WTC11 (cell line): Measurements from ENCODE around the gene ELOVL5. TPM values are rescaled to one million over a fixed set of nuclear protein-coding genes. Genes with fewer than 3 reads are reported as not detected.
A peak's percentile ranks its signal among the peaks of the same experiment; 100 is the strongest.

Experiments used
- ATAC-seq: fragments of 200-7000 bp; cut with Tn5 transposase; 2 replicates; pipeline ENCODE4 v1.10.0; 2021; ENCODE audit warnings: mild to moderate bottlenecking, moderate library complexity
- CTCF ChIA-PET: fragments of 300-600 bp; sonication (Branson Sonifier 250); formaldehyde crosslinking; loops from one replicate; lab custom pipeline; 2021; ENCODE audit warnings: antibody characterized with exemption; lab: Charles Lee
- POLR2A ChIA-PET: fragments of 350-600 bp; sonication (Branson Sonifier 250); formaldehyde crosslinking; loops from one replicate; lab custom pipeline; 2021; ENCODE audit warnings: antibody characterized with exemption; lab: Charles Lee
- DNase-seq: peaks from one replicate; pipeline ENCODE4 v3.0.0; 2021; ENCODE audit warnings: low spot score
- H3K27ac Mint-ChIP-seq: 2 replicates; pipeline ENCODE4 v1.8.0; 2021; ENCODE audit warnings: mixed read lengths
- H3K27me3 Mint-ChIP-seq: 2 replicates; pipeline ENCODE4 v1.8.0; 2021; ENCODE audit warnings: low read depth, mild to moderate bottlenecking, moderate library complexity, mixed read lengths
- H3K36me3 Mint-ChIP-seq: 2 replicates; pipeline ENCODE4 v1.8.0; 2021; ENCODE audit warnings: mixed read lengths
- H3K4me1 Mint-ChIP-seq: 2 replicates; pipeline ENCODE4 v1.8.0; 2022; ENCODE audit warnings: mixed read lengths
- H3K4me3 Mint-ChIP-seq: 2 replicates; pipeline ENCODE4 v1.8.0; 2021; ENCODE audit warnings: mild to moderate bottlenecking, moderate library complexity, mixed read lengths
- H3K9me3 Mint-ChIP-seq: 2 replicates; pipeline ENCODE4 v1.8.0; 2021; ENCODE audit warnings: mixed read lengths
- CBFB ChIP-seq: sonication (generic); formaldehyde crosslinking; IDR thresholded peaks from 2 replicates; pipeline ENCODE4 v1.8.1; 2022; ENCODE audit warnings: mild to moderate bottlenecking, low read depth, missing genetic modification reagents
- FOXJ3 ChIP-seq: sonication (generic); formaldehyde crosslinking; IDR thresholded peaks from 2 replicates; pipeline ENCODE4 v1.9.0; 2021; ENCODE audit warnings: missing genetic modification reagents, mild to moderate bottlenecking, borderline replicate concordance
- GABPB1 ChIP-seq: sonication (generic); formaldehyde crosslinking; IDR thresholded peaks from 2 replicates; pipeline ENCODE4 v1.8.1; 2023; ENCODE audit warnings: mild to moderate bottlenecking, missing genetic modification reagents
- GTF2I ChIP-seq: fragments of 250-450 bp; sonication (Bioruptor Pico); conservative IDR thresholded peaks from 2 replicates; pipeline ENCODE4 v1.4.0; 2021; ENCODE audit warnings: mild to moderate bottlenecking
- MXD4 ChIP-seq: fragments of 250-450 bp; sonication (Bioruptor Pico); IDR thresholded peaks from 2 replicates; pipeline ENCODE4 v1.8.0; 2021; ENCODE audit warnings: mild to moderate bottlenecking, moderate library complexity, borderline replicate concordance
- MYBL2 ChIP-seq: sonication (generic); formaldehyde crosslinking; IDR thresholded peaks from 2 replicates; pipeline ENCODE4 v1.8.1; 2023; ENCODE audit warnings: mild to moderate bottlenecking, moderate library complexity, missing genetic modification reagents
- NR1H2 ChIP-seq: sonication (generic); formaldehyde crosslinking; IDR thresholded peaks from 2 replicates; pipeline ENCODE4 v1.9.0; 2021; ENCODE audit warnings: mild to moderate bottlenecking, moderate library complexity, missing genetic modification reagents
- PRRX2 ChIP-seq: fragments of 250-450 bp; sonication (Bioruptor Pico); IDR thresholded peaks from 2 replicates; pipeline ENCODE4 v1.8.0; 2021; ENCODE audit warnings: mild to moderate bottlenecking
- SMAD4 ChIP-seq: sonication (generic); formaldehyde crosslinking; IDR thresholded peaks from 2 replicates; pipeline ENCODE4 v1.8.0; 2022; ENCODE audit warnings: mild to moderate bottlenecking, missing genetic modification reagents
- TCF7 ChIP-seq: sonication (generic); formaldehyde crosslinking; IDR thresholded peaks from 2 replicates; pipeline ENCODE4 v1.8.0; 2022; ENCODE audit warnings: mild to moderate bottlenecking, low read depth, missing genetic modification reagents, moderate library complexity
- TEAD4 ChIP-seq: sonication (generic); formaldehyde crosslinking; IDR thresholded peaks from 2 replicates; pipeline ENCODE4 v1.8.0; 2022; ENCODE audit warnings: mild to moderate bottlenecking, missing genetic modification reagents
- ZNF317 ChIP-seq: sonication (generic); formaldehyde crosslinking; IDR thresholded peaks from 2 replicates; pipeline ENCODE4 v1.8.1; 2023; ENCODE audit warnings: low read depth, mild to moderate bottlenecking, moderate library complexity, missing genetic modification reagents, borderline replicate concordance
- total RNA-seq: library from RNA; stranded (reverse); gene quantifications from 3 replicates; pipeline ENCODE4 v1.2.3, GENCODE V29; 2021
- TF ChIP-seq, protein P1 (sequence below): sonication (generic); formaldehyde crosslinking; IDR thresholded peaks from 2 replicates; pipeline ENCODE4 v1.8.1; 2022; ENCODE audit warnings: low read depth, missing genetic modification reagents, borderline replicate concordance
- TF ChIP-seq, protein P2 (sequence below): sonication (generic); formaldehyde crosslinking; conservative IDR thresholded peaks from 2 replicates; pipeline ENCODE4 v1.8.1; 2022; ENCODE audit warnings: mild to moderate bottlenecking, missing genetic modification reagents
- TF ChIP-seq, protein P3 (sequence below): sonication (generic); formaldehyde crosslinking; IDR thresholded peaks from 2 replicates; pipeline ENCODE4 v1.8.0; 2022; ENCODE audit warnings: mild to moderate bottlenecking, missing genetic modification reagents
- TF ChIP-seq, protein P4 (sequence below): fragments of 250-450 bp; sonication (Bioruptor Pico); IDR thresholded peaks from 2 replicates; pipeline ENCODE4 v1.9.0; 2021; ENCODE audit warnings: mild to moderate bottlenecking, borderline replicate concordance
- TF ChIP-seq, protein P5 (sequence below): sonication (generic); formaldehyde crosslinking; IDR thresholded peaks from 2 replicates; pipeline ENCODE4 v1.8.1; 2023; ENCODE audit warnings: mild to moderate bottlenecking, missing genetic modification reagents, moderate library complexity

Gene ELOVL5
- total RNA-seq, 1 experiment from 2014 or later: 122 TPM

DNA sequence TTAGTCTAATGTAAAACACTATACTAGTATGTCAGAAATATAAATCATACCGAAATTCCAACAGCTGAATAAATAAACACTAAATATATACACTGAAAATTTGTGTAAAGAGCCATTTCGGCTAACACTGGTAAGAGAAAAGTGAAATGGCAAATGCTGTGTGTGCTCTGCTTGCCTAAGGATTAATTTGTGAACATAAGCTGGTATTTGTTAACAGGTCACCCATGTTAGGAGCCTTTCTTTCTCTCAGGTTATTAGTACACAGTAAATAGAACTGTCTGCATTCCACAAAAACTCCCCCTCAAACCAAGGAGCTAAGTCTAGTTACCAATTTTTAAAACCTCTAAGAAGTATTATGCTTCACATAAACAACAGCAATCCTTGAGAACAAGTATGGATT is 27.0 kb downstream of the ELOVL5 start:
- no peak overlapping the region for H3K27ac Mint-ChIP-seq
- DNase-seq: no peak
- no peak overlapping the region for H3K4me3 Mint-ChIP-seq
- peaks cover 35% of the 10 kb centered on the region for H3K4me1 Mint-ChIP-seq
- ATAC-seq: no peak
- H3K9me3 Mint-ChIP-seq: no peaks in the 10 kb centered on the region
- H3K36me3 Mint-ChIP-seq: peaks cover 4% of the 10 kb centered on the region; the same call in 1 of the 2 replicates
- H3K27me3 Mint-ChIP-seq: no peaks in the 10 kb centered on the region
- ChIA-PET CTCF (interaction anchor here (0.9 kb wide), 2 partner anchors 20 to 28 kb away, joined by 3 read pairs; no protein-coding TSS in a partner anchor), POLR2A (no interaction called here)
- TF ChIP-seq GABPB1 (CRISPR knock-in tag) (0 out of 2 replicates have a peak, but pooled peaks have one; percentile 13), PRRX2 (CRISPR knock-in tag) (no peak)

DNA sequence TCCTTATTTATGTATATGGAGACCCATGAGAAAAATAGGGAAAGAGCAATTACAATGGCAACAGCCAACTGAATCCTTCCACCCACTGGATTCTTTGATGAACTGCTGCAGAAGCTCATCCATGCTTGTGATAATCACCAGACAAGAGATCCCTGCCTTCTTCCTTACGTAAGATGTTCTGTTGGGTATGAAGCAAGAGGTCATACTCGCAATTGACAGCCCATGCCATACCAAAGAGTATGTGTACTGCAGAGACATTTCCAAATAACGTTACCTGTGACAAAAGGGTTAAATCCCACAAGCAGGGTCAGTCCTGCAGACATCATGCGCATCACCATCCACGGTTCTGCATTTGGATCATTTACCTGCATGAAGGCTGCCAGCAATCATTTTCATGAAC is 27.8 kb downstream of the ELOVL5 start:
- Mint-ChIP-seq H3K4me1 (peaks cover 28% of the 10 kb centered on the region), H3K27ac (no peak overlapping the region; the same call in 1 of the 2 replicates), H3K27me3 (no peaks in the 10 kb centered on the region), H3K36me3 (peaks cover 4% of the 10 kb centered on the region; the same call in 1 of the 2 replicates), H3K9me3 (no peaks in the 10 kb centered on the region), H3K4me3 (no peak overlapping the region)
- ATAC-seq (no peak), DNase-seq (no peak)
- ChIA-PET CTCF (no interaction called here), POLR2A (no interaction called here)
- TF ChIP-seq FOXJ3 (CRISPR knock-in tag) (no peak), NR1H2 (no peak)
- TF ChIP-seq, protein P1, sequence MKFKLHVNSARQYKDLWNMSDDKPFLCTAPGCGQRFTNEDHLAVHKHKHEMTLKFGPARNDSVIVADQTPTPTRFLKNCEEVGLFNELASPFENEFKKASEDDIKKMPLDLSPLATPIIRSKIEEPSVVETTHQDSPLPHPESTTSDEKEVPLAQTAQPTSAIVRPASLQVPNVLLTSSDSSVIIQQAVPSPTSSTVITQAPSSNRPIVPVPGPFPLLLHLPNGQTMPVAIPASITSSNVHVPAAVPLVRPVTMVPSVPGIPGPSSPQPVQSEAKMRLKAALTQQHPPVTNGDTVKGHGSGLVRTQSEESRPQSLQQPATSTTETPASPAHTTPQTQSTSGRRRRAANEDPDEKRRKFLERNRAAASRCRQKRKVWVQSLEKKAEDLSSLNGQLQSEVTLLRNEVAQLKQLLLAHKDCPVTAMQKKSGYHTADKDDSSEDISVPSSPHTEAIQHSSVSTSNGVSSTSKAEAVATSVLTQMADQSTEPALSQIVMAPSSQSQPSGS: no peak
- TF ChIP-seq, protein P2, sequence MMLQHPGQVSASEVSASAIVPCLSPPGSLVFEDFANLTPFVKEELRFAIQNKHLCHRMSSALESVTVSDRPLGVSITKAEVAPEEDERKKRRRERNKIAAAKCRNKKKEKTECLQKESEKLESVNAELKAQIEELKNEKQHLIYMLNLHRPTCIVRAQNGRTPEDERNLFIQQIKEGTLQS (CRISPR knock-in tag): no peak

DNA sequence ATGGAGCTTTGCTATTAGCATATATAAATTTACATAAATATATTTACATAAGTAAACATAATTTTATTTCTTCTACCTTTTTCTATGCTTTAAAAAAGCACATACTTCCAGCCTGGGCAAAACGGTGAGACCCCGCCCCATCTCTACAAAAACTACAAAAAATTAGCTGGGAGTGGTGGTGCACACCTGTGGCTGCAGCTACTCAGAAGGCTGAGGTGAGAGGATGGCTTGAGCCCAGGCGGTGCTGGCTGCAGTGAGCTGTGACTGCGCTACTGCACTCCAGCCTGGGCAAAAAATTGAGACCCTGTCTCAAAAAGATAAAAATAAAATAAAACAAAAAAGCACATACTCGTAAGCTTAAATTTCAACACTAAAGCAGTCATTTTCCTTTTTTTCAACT is 30.3 kb downstream of the ELOVL5 start:
- H3K4me1 Mint-ChIP-seq: peaks cover 38% of the 10 kb centered on the region
- DNase-seq (no peak), ATAC-seq (no peak)
- TF ChIP-seq CBFB (CRISPR knock-in tag): no peak
- TF ChIP-seq, protein P3, sequence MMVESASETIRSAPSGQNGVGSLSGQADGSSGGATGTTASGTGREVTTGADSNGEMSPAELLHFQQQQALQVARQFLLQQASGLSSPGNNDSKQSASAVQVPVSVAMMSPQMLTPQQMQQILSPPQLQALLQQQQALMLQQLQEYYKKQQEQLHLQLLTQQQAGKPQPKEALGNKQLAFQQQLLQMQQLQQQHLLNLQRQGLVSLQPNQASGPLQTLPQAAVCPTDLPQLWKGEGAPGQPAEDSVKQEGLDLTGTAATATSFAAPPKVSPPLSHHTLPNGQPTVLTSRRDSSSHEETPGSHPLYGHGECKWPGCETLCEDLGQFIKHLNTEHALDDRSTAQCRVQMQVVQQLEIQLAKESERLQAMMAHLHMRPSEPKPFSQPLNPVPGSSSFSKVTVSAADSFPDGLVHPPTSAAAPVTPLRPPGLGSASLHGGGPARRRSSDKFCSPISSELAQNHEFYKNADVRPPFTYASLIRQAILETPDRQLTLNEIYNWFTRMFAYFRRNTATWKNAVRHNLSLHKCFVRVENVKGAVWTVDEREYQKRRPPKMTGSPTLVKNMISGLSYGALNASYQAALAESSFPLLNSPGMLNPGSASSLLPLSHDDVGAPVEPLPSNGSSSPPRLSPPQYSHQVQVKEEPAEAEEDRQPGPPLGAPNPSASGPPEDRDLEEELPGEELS: no peak
- ChIA-PET CTCF (no interaction called here), POLR2A (no interaction called here)
- H3K36me3 Mint-ChIP-seq: peaks cover 4% of the 10 kb centered on the region; the same call in 1 of the 2 replicates
- H3K9me3 Mint-ChIP-seq: no peaks in the 10 kb centered on the region
- H3K27me3 Mint-ChIP-seq: no peaks in the 10 kb centered on the region
- H3K27ac Mint-ChIP-seq: no peak overlapping the region
- no peak overlapping the region for H3K4me3 Mint-ChIP-seq

DNA sequence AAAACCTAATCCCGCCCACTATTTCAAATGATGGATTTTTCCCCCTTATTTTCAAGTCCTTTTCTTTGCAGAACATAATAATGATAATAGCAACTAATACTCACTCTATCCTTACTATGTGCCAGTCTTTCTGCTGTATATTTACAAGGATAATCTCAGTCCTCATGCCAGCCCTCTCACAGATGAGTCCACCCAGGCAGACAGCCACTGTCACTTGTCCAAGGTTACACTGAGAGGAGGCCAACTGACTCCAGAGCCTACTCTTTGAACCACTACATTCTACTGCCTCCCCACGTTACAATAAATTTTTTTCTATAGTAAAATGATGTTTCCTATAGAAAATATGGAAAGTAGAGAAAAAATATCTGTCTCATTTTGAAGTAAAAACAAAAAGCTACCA is 30.9 kb downstream of the ELOVL5 start:
- Mint-ChIP-seq H3K4me1 (peaks cover 33% of the 10 kb centered on the region), H3K27ac (no peak overlapping the region), H3K36me3 (peaks cover 4% of the 10 kb centered on the region; the same call in 1 of the 2 replicates), H3K27me3 (no peaks in the 10 kb centered on the region), H3K9me3 (no peaks in the 10 kb centered on the region), H3K4me3 (no peak overlapping the region)
- ChIA-PET POLR2A (no interaction called here), CTCF (no interaction called here)
- DNase-seq: no peak
- no peak for ATAC-seq
- TF ChIP-seq, protein P4, sequence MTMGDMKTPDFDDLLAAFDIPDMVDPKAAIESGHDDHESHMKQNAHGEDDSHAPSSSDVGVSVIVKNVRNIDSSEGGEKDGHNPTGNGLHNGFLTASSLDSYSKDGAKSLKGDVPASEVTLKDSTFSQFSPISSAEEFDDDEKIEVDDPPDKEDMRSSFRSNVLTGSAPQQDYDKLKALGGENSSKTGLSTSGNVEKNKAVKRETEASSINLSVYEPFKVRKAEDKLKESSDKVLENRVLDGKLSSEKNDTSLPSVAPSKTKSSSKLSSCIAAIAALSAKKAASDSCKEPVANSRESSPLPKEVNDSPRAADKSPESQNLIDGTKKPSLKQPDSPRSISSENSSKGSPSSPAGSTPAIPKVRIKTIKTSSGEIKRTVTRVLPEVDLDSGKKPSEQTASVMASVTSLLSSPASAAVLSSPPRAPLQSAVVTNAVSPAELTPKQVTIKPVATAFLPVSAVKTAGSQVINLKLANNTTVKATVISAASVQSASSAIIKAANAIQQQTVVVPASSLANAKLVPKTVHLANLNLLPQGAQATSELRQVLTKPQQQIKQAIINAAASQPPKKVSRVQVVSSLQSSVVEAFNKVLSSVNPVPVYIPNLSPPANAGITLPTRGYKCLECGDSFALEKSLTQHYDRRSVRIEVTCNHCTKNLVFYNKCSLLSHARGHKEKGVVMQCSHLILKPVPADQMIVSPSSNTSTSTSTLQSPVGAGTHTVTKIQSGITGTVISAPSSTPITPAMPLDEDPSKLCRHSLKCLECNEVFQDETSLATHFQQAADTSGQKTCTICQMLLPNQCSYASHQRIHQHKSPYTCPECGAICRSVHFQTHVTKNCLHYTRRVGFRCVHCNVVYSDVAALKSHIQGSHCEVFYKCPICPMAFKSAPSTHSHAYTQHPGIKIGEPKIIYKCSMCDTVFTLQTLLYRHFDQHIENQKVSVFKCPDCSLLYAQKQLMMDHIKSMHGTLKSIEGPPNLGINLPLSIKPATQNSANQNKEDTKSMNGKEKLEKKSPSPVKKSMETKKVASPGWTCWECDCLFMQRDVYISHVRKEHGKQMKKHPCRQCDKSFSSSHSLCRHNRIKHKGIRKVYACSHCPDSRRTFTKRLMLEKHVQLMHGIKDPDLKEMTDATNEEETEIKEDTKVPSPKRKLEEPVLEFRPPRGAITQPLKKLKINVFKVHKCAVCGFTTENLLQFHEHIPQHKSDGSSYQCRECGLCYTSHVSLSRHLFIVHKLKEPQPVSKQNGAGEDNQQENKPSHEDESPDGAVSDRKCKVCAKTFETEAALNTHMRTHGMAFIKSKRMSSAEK (CRISPR knock-in tag): no peak
- no peak for TF ChIP-seq TCF7 (CRISPR knock-in tag)
- TF ChIP-seq TEAD4 (CRISPR knock-in tag): no peak
- no peak for TF ChIP-seq MXD4 (CRISPR knock-in tag)
- TF ChIP-seq GTF2I (CRISPR knock-in tag): no peak
- no peak for TF ChIP-seq SMAD4 (CRISPR knock-in tag)
- TF ChIP-seq MYBL2 (CRISPR knock-in tag): no peak
- TF ChIP-seq, protein P5, sequence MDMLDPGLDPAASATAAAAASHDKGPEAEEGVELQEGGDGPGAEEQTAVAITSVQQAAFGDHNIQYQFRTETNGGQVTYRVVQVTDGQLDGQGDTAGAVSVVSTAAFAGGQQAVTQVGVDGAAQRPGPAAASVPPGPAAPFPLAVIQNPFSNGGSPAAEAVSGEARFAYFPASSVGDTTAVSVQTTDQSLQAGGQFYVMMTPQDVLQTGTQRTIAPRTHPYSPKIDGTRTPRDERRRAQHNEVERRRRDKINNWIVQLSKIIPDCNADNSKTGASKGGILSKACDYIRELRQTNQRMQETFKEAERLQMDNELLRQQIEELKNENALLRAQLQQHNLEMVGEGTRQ: no peak
- no peak for TF ChIP-seq NR1H2
- TF ChIP-seq, protein P1: no peak
- TF ChIP-seq ZNF317 (CRISPR knock-in tag): no peak
